Breast epithelium (tissue), 3 donors: ENCODE data around the gene ATP12A.

ENCODE experiments used
- CTCF ChIP-seq, 3 donors: fragments of 450-650 bp; IDR thresholded peaks; one replicate each; pipeline ENCODE4 v1.5.1; 2016 to 2017; ENCODE audit warnings: antibody characterized with exemption in 3 of 3, mild to moderate bottlenecking in 3 of 3, moderate library complexity in 3 of 3
- POLR2AphosphoS5 ChIP-seq, 3 donors: sonication (generic); formaldehyde crosslinking; IDR thresholded peaks; one replicate each; pipeline ENCODE4 v1.6.1; 2017; ENCODE audit warnings: antibody characterized with exemption in 3 of 3

GRCh38 chr13:24740014-24740890 is 60.0 kb downstream of the ATP12A start:
- TF ChIP-seq POLR2AphosphoS5 (IDR thresholded peaks at IDR 0.05), result no peak
- TF ChIP-seq CTCF (IDR thresholded peaks at IDR 0.05), result no peak
